CD4-positive, alpha-beta T cell treated with Interleukin-17A for 4 hours (primary cell): ENCODE results near the gene EVC2.

Experiments
- DNase-seq: peaks from one replicate; pipeline ENCODE4 v3.0.0-alpha.2; 2020; ENCODE audit warnings: mixed read lengths

EVC2 gene

GRCh38 chr4:5708449-5709206 is at the start of gene EVC2:
Gene EVC2 (minus strand): TSS chr4:5708559. CDS start chr4:5708513, 46 bp downstream.
- peak; percentile 46 for DNase-seq

GRCh38 chr4:5757954-5758353 is 49.6 kb upstream of the EVC2 start:
- DNase-seq: no peak

GRCh38 chr4:5757536-5757935 is 49.2 kb upstream of the EVC2 start:
- no peak for DNase-seq

GRCh38 chr4:5757091-5757490 is 48.7 kb upstream of the EVC2 start:
- no peak for DNase-seq

- DNase-seq: no peak
Observed at GRCh38 chr4:5756271-5756670, 47.9 kb upstream of the EVC2 start.

- DNase-seq: no peak
Observed at GRCh38 chr4:5755679-5756078, 47.3 kb upstream of the EVC2 start.

- no peak for DNase-seq
Observed at GRCh38 chr4:5755161-5755560, 46.8 kb upstream of the EVC2 start.

- DNase-seq: no peak
Observed at GRCh38 chr4:5754529-5754881, 46.1 kb upstream of the EVC2 start.

- no peak for DNase-seq
Observed at GRCh38 chr4:5753766-5754528, 45.6 kb upstream of the EVC2 start.

- no peak for DNase-seq
Observed at GRCh38 chr4:5753366-5753765, 45.0 kb upstream of the EVC2 start.

GRCh38 chr4:5752376-5753184 is 44.2 kb upstream of the EVC2 start:
- no peak for DNase-seq

GRCh38 chr4:5751666-5752375 is 43.5 kb upstream of the EVC2 start:
- no peak for DNase-seq

- DNase-seq: no peak
Observed at GRCh38 chr4:5750946-5751665, 42.7 kb upstream of the EVC2 start.

- DNase-seq: no peak
Observed at GRCh38 chr4:5750052-5750945, 41.9 kb upstream of the EVC2 start.

- DNase-seq: no peak
Observed at GRCh38 chr4:5749568-5749967, 41.2 kb upstream of the EVC2 start.

GRCh38 chr4:5747738-5748375 is 39.5 kb upstream of the EVC2 start:
- no peak for DNase-seq

GRCh38 chr4:5746829-5747737 is 38.7 kb upstream of the EVC2 start:
- DNase-seq: no peak

GRCh38 chr4:5746250-5746649 is 37.9 kb upstream of the EVC2 start:
- DNase-seq: no peak

- DNase-seq: no peak
Observed at GRCh38 chr4:5742968-5743367, 34.6 kb upstream of the EVC2 start.

- DNase-seq: no peak
Observed at GRCh38 chr4:5742388-5742787, 34.0 kb upstream of the EVC2 start.
